SU-DHL-6 (cell line): ENCODE results near the gene COX19.

Experiments
- EZH2phosphoT487 ChIP-seq: fragments of 200-600 bp; sonication (generic), shearing (Covaris generic); conservative IDR thresholded peaks from 2 replicates; pipeline ENCODE4 v1.6.1; 2018; ENCODE audit warnings: mild to moderate bottlenecking, antibody characterized with exemption, low read length, moderate library complexity, mixed read lengths
- TF ChIP-seq, protein P1 (sequence below): fragments of 200-600 bp; sonication (generic); IDR thresholded peaks from one replicate; pipeline ENCODE4 v1.5.1; 2017; ENCODE audit warnings: antibody characterized with exemption, mild to moderate bottlenecking, low read length, moderate library complexity; ENCODE audit not compliant: insufficient read depth, poor library complexity, severe bottlenecking

DNA sequence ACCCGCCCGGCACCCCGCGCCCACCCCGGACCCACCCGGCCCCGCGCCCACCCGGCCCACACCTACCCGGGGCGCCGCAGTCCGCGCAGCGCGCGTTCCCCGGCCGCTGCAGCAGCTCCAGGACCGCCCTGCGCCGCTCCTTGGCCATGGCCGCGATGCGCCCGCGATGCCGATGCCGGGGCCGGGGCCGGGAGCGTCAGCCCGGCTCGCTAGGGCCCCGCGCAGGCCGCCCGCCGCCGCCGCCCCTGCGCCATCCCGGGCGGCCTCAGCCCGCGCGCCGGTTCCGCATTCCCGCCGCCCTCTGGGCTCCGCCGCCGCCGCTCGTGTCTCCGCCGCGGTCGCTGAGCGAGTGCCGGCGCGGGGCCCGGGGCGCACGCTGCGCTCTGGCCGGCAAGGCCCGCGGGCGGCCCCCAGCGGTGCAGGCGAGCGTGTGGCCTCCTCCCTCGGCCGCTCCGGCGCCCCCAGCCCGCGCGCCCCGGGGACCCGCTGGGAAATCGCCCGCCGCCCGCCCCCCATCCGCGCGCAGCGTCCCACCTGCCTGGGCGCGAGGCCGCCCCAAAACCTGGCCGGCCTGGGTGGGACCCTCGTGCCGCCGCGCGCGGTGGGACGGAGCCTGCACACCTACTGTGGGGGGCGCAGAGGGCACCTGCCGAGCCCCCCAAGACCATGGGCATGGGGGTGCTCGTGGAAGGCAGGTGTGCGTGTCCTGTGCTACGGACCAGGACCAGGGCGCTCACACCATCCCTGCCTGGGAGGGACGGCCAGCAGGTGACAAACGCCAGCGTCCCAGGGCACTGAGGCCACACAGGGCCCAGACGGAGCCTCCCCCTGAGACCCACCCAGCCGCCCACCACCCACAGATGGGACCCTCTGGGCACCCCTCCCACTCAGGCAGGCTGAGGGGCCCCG lies 20.8 kb downstream of the COX19 start, which contains the start of gene ADAP1:
- TF ChIP-seq, protein P1, sequence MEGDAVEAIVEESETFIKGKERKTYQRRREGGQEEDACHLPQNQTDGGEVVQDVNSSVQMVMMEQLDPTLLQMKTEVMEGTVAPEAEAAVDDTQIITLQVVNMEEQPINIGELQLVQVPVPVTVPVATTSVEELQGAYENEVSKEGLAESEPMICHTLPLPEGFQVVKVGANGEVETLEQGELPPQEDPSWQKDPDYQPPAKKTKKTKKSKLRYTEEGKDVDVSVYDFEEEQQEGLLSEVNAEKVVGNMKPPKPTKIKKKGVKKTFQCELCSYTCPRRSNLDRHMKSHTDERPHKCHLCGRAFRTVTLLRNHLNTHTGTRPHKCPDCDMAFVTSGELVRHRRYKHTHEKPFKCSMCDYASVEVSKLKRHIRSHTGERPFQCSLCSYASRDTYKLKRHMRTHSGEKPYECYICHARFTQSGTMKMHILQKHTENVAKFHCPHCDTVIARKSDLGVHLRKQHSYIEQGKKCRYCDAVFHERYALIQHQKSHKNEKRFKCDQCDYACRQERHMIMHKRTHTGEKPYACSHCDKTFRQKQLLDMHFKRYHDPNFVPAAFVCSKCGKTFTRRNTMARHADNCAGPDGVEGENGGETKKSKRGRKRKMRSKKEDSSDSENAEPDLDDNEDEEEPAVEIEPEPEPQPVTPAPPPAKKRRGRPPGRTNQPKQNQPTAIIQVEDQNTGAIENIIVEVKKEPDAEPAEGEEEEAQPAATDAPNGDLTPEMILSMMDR, result no peak
- TF ChIP-seq EZH2phosphoT487, result no peak
